OCI-LY7 (cell line): ENCODE data around the gene RIMKLB. TPM values are rescaled to one million over a fixed set of nuclear protein-coding genes. Genes with fewer than 3 reads are reported as not detected.

ENCODE experiments used
- BruUV-seq: library from RNA; stranded (reverse); fragments of 400-500 nt; replicated peaks from 2 replicates; lab custom pipeline; 2021; lab: Mats Ljungman, UMichigan
- CTCF ChIA-PET: fragments of 300-600 bp; sonication (Branson Sonifier 250); formaldehyde crosslinking; loops from one replicate; lab custom pipeline; 2022; ENCODE audit warnings: antibody characterized with exemption; ENCODE audit not compliant: unreplicated experiment; lab: Charles Lee
- POLR2A ChIA-PET: fragments of 300-600 bp; sonication (Branson Sonifier 250); formaldehyde crosslinking; loops from one replicate; lab custom pipeline; 2022; ENCODE audit warnings: antibody characterized with exemption; lab: Charles Lee
- DNase-seq: peaks from one replicate; pipeline ENCODE4 v3.0.0-alpha.2; 2015; ENCODE audit warnings: low spot score
- H2AFZ ChIP-seq: fragments of 200-600 bp; sonication (generic), shearing (Covaris generic); 2 replicates; pipeline ENCODE4 v1.6.1; 2014; ENCODE audit warnings: mild to moderate bottlenecking, antibody characterized with exemption, low read length, moderate library complexity
- H3K27ac ChIP-seq: fragments of 200-600 bp; sonication (generic); 2 replicates; pipeline ENCODE4 v1.5.1; 2014; ENCODE audit warnings: mixed run types, low read depth, mild to moderate bottlenecking, moderate library complexity, low read length, inconsistent platforms; ENCODE audit not compliant: poor library complexity, severe bottlenecking
- H3K36me3 ChIP-seq: fragments of 200-600 bp; sonication (generic); 2 replicates; pipeline ENCODE4 v1.6.1; 2014; ENCODE audit warnings: mild to moderate bottlenecking, antibody characterized with exemption, low read length, moderate library complexity, mixed read lengths; ENCODE audit not compliant: insufficient read depth
- H3K4me1 ChIP-seq: fragments of 200-600 bp; sonication (generic); 2 replicates; pipeline ENCODE4 v1.5.1; 2014; ENCODE audit warnings: mild to moderate bottlenecking, low read length; ENCODE audit not compliant: insufficient read depth, poor library complexity, severe bottlenecking
- H3K4me2 ChIP-seq: fragments of 200-600 bp; sonication (generic); 2 replicates; pipeline ENCODE4 v1.6.1; 2014; ENCODE audit warnings: mild to moderate bottlenecking, low read length
- H3K4me3 ChIP-seq: fragments of 200-600 bp; sonication (generic); 2 replicates; pipeline ENCODE4 v1.5.1; 2014; ENCODE audit warnings: mild to moderate bottlenecking, low read depth, low read length; ENCODE audit not compliant: poor library complexity, severe bottlenecking
- H3K79me2 ChIP-seq: fragments of 200-600 bp; sonication (generic); 2 replicates; pipeline ENCODE4 v1.6.1; 2016; ENCODE audit warnings: low read depth, mild to moderate bottlenecking, low read length, moderate library complexity, mixed read lengths; ENCODE audit not compliant: insufficient read depth
- H3K9me2 ChIP-seq: fragments of 200-600 bp; sonication (generic); 2 replicates; pipeline ENCODE4 v1.6.1; 2016; ENCODE audit warnings: mild to moderate bottlenecking, low read length, mixed read lengths; ENCODE audit not compliant: insufficient read depth
- H3K9me3 ChIP-seq: fragments of 200-600 bp; sonication (generic); 2 replicates; pipeline ENCODE4 v1.6.1; 2014; ENCODE audit warnings: mild to moderate bottlenecking, mixed run types, low read length, mixed read lengths
- H4K20me1 ChIP-seq: fragments of 200-600 bp; sonication (generic); 2 replicates; pipeline ENCODE4 v1.6.1; 2014; ENCODE audit warnings: mild to moderate bottlenecking, antibody characterized with exemption, low read length, moderate library complexity, mixed read lengths; ENCODE audit not compliant: insufficient read depth
- EZH2phosphoT487 ChIP-seq: fragments of 200-600 bp; sonication (generic); IDR thresholded peaks from 2 replicates; pipeline ENCODE4 v1.6.1; 2018; ENCODE audit warnings: low read depth, borderline replicate concordance, mild to moderate bottlenecking, mixed run types, antibody characterized with exemption, low read length, moderate library complexity, mixed read lengths
- intact Hi-C: fragments of 100-400 bp; cut with micrococcal nuclease; formaldehyde crosslinking; loops from one replicate; pipeline ENCODE4 v1.10.0; 2022; ENCODE audit not compliant: unreplicated experiment
- total RNA-seq, 2 experiments: library from RNA; depleted of rRNA in 1 of 2; stranded (reverse); fragments of >200 nt in 1 of 2; shearing (Covaris generic) in 1 of 2; gene quantifications; 2 replicates each; pipeline ENCODE4 v1.2.3, GENCODE V29; 2014 to 2022
- TF ChIP-seq, protein P1 (sequence below): fragments of 200-600 bp; sonication (generic); conservative IDR thresholded peaks from 2 replicates; pipeline ENCODE4 v1.5.1; 2014; ENCODE audit warnings: mild to moderate bottlenecking, antibody characterized with exemption, low read length, moderate library complexity, mixed read lengths

RIMKLB gene
- total RNA-seq, 2 experiments from 2014 or later = 84.6 to 109 TPM

DNA sequence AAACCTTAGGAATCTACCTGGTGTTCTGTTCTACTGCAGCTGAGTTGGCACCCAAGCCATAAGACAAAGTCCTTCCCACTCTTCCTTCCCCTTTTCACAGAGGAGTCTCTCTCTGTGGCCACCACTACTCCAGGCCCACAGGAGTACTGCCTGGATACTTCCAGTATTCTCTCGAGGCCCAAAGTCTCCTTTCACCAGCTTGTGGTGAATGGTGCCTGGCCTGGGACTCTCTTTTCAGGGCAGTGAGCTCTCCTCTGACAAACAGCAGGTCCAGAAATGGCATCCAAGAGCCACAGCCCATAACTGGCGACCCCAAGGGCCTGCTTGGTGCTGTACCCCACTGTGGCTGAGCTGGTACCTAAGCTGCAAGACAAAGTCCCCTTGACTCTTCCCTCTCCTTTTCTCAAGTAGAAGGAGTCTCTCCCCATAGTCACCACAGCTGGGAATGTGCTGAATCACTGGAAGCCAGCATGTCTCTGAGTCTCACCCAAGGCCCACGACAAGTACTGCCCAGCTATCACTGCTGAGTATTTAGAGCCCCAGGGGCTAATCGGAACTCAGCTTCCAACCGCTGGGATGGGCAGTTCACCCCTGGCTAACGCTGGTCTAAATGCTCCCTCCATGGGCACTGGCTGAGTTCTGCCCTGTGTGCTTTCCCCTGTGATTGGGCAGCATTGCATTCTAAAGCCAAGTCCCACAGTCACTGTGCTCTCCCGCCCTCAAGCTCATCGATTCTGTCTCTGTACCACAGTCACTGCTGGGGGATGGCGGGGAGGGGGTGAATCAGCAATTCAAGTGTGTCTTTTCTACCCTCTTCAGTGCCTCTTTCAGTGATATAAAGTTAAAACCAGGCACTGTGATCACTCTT is 130.7 kb downstream of the RIMKLB start:
- no peaks in the 10 kb centered on the region for H3K79me2 ChIP-seq
- no peak for DNase-seq
- no peaks in the 10 kb centered on the region for H4K20me1 ChIP-seq
- TF ChIP-seq EZH2phosphoT487 = no peak
- H3K9me2 ChIP-seq = no peaks in the 10 kb centered on the region
- H3K4me1 ChIP-seq = peaks cover 25% of the 10 kb centered on the region
- no peak overlapping the region for H3K4me2 ChIP-seq
- intact Hi-C loops = no loop called here
- H3K9me3 ChIP-seq = 0 out of 2 replicates have a peak, but pooled peaks cover 6% of the 10 kb centered on the region
- CTCF ChIA-PET = no interaction called here
- POLR2A ChIA-PET = interaction anchor here (1.1 kb wide), 1 partner anchor 12 kb away, joined by 3 read pairs; no protein-coding TSS in a partner anchor
- H3K4me3 ChIP-seq = no peak overlapping the region
- H2AFZ ChIP-seq = no peak overlapping the region
- BruUV-seq = no TSS peak
- H3K36me3 ChIP-seq = no peaks in the 10 kb centered on the region
- no peak overlapping the region for H3K27ac ChIP-seq

- DNase-seq = no peak
- H3K4me2 ChIP-seq = no peak overlapping the region
- peaks cover 20% of the 10 kb centered on the region for H3K4me1 ChIP-seq
- no peaks in the 10 kb centered on the region for H3K36me3 ChIP-seq
- ChIA-PET CTCF (no interaction called here), POLR2A (interaction anchor here (1.1 kb wide), 1 partner anchor 11 kb away, joined by 3 read pairs; no protein-coding TSS in a partner anchor)
- no peaks in the 10 kb centered on the region for H3K79me2 ChIP-seq
- no peak overlapping the region for H3K4me3 ChIP-seq
- H3K9me3 ChIP-seq = 0 out of 2 replicates have a peak, but pooled peaks cover 6% of the 10 kb centered on the region
- no TSS peak for BruUV-seq
- H4K20me1 ChIP-seq = no peaks in the 10 kb centered on the region
- intact Hi-C loops = no loop called here
- no peak for TF ChIP-seq EZH2phosphoT487
- no peak overlapping the region for H2AFZ ChIP-seq
- no peak overlapping the region for H3K27ac ChIP-seq
- no peaks in the 10 kb centered on the region for H3K9me2 ChIP-seq
Measured at GRCh38 chr12:8829125-8829518, 131.3 kb downstream of the RIMKLB start.

GRCh38 chr12:8829621-8830020 is 131.8 kb downstream of the RIMKLB start:
- CTCF ChIA-PET = no interaction called here
- 0 out of 2 replicates have a peak overlapping the region, but pooled peaks have one; percentile 97 for H2AFZ ChIP-seq
- TF ChIP-seq, protein P1, sequence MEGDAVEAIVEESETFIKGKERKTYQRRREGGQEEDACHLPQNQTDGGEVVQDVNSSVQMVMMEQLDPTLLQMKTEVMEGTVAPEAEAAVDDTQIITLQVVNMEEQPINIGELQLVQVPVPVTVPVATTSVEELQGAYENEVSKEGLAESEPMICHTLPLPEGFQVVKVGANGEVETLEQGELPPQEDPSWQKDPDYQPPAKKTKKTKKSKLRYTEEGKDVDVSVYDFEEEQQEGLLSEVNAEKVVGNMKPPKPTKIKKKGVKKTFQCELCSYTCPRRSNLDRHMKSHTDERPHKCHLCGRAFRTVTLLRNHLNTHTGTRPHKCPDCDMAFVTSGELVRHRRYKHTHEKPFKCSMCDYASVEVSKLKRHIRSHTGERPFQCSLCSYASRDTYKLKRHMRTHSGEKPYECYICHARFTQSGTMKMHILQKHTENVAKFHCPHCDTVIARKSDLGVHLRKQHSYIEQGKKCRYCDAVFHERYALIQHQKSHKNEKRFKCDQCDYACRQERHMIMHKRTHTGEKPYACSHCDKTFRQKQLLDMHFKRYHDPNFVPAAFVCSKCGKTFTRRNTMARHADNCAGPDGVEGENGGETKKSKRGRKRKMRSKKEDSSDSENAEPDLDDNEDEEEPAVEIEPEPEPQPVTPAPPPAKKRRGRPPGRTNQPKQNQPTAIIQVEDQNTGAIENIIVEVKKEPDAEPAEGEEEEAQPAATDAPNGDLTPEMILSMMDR = no peak
- no peak for TF ChIP-seq EZH2phosphoT487
- DNase-seq = no peak
- no peaks in the 10 kb centered on the region for H3K79me2 ChIP-seq
- intact Hi-C loops = no loop called here
- no peaks in the 10 kb centered on the region for H3K9me2 ChIP-seq
- POLR2A ChIA-PET = interaction anchor here (1.1 kb wide), 1 partner anchor 11 kb away, joined by 3 read pairs; no protein-coding TSS in a partner anchor
- H3K36me3 ChIP-seq = no peaks in the 10 kb centered on the region
- peaks cover 20% of the 10 kb centered on the region for H3K4me1 ChIP-seq
- no peak overlapping the region for H3K27ac ChIP-seq
- no peak overlapping the region for H3K4me2 ChIP-seq
- no TSS peak for BruUV-seq
- 0 out of 2 replicates have a peak, but pooled peaks cover 6% of the 10 kb centered on the region for H3K9me3 ChIP-seq
- no peaks in the 10 kb centered on the region for H4K20me1 ChIP-seq
- H3K4me3 ChIP-seq = no peak overlapping the region
